A549 (cell line): ENCODE measurements around the gene RLN2. TPM values are rescaled to one million over a fixed set of nuclear protein-coding genes. Genes with fewer than 3 reads are reported as not detected.

Experiments used
- ATAC-seq, 2 experiments: fragments of 200-7000 bp in 1 of 2; fragments of >200 bp in 1 of 2; cut with Nextera tagmentation in 1 of 2; cut with Tn5 transposase in 1 of 2; 3 replicates each; pipeline versions ENCODE4 v1.8.0 to v1.9.1; 2018 to 2020; ENCODE audit warnings: mild to moderate bottlenecking in 1 of 2, moderate library complexity in 1 of 2
- CTCF ChIA-PET: fragments of 300-600 bp; sonication (Branson Sonifier 250); formaldehyde crosslinking; extraction: SDS; loops from one replicate; lab custom pipeline; 2021; ENCODE audit warnings: antibody characterized with exemption, inconsistent platforms; lab: Yijun Ruan, JAX
- POLR2A ChIA-PET: fragments of 350-600 bp; formaldehyde crosslinking; extraction: SDS; loops from one replicate; lab custom pipeline; 2021; ENCODE audit warnings: antibody characterized with exemption, inconsistent platforms; lab: Yijun Ruan, JAX
- DNase-seq, 2 experiments: peaks; one replicate each; pipeline versions ENCODE4 v3.0.0 to v3.0.0-alpha.2; 2011 to 2016; ENCODE audit warnings: low read depth in 1 of 2, low spot score in 1 of 2
- FAIRE-seq: peaks from 2 replicates; lab custom pipeline; 2011; peaks lifted over from hg19 to GRCh38; lab: Jason Lieb, UNC
- H3K27ac ChIP-seq, 2 experiments: fragments of >200 bp; sonication (Bioruptor Twin); formaldehyde crosslinking; 3 replicates each; pipeline ENCODE4 v1.5.1; 2016 to 2017
- H3K4me1 ChIP-seq: fragments of >200 bp; sonication (Bioruptor Twin); formaldehyde crosslinking; 3 replicates; pipeline ENCODE4 v1.6.1; 2016
- H3K4me2 ChIP-seq: fragments of >200 bp; sonication (Bioruptor Twin); formaldehyde crosslinking; 3 replicates; pipeline ENCODE4 v1.6.1; 2016
- H3K4me3 ChIP-seq: fragments of >200 bp; sonication (Bioruptor Twin); formaldehyde crosslinking; 3 replicates; pipeline ENCODE4 v1.5.1; 2016
- H3K9me3 ChIP-seq: fragments of >200 bp; sonication (Bioruptor Twin); formaldehyde crosslinking; 3 replicates; pipeline ENCODE4 v1.6.1; 2016
- BHLHE40 ChIP-seq: IDR thresholded peaks from 2 replicates; pipeline ENCODE4 v1.6.1; 2012; ENCODE audit warnings: low read depth, low read length, inconsistent platforms
- CBX8 ChIP-seq: fragments of 200-600 bp; sonication (generic); IDR thresholded peaks from 2 replicates; pipeline ENCODE4 v1.6.1; 2016
- EHF ChIP-seq: fragments of 250-450 bp; sonication (Bioruptor Pico); IDR thresholded peaks from 2 replicates; pipeline ENCODE4 v1.5.0; 2020; ENCODE audit warnings: mild to moderate bottlenecking
- EHMT2 ChIP-seq: fragments of 200-600 bp; sonication (generic); IDR thresholded peaks from 2 replicates; pipeline ENCODE4 v1.6.1; 2016; ENCODE audit warnings: antibody characterized with exemption, low read depth, mild to moderate bottlenecking, moderate library complexity
- ESRRA ChIP-seq: fragments of 150-350 bp; IDR thresholded peaks from 2 replicates; pipeline ENCODE4 v1.6.1; 2014; ENCODE audit warnings: mild to moderate bottlenecking, low read length, borderline replicate concordance
- FOSB ChIP-seq: fragments of 250-450 bp; sonication (Bioruptor Pico); IDR thresholded peaks from 2 replicates; pipeline ENCODE4 v1.5.0; 2020; ENCODE audit warnings: mild to moderate bottlenecking, moderate library complexity
- GATA3 ChIP-seq: IDR thresholded peaks from 2 replicates; pipeline ENCODE4 v1.6.1; 2012; ENCODE audit warnings: borderline replicate concordance
- HOXB13 ChIP-seq: fragments of 250-450 bp; sonication (Bioruptor Pico); IDR thresholded peaks from 2 replicates; pipeline ENCODE4 v1.5.0; 2020; ENCODE audit warnings: low read depth, mild to moderate bottlenecking, moderate library complexity
- KDM5A ChIP-seq: fragments of 200-600 bp; sonication (generic); IDR thresholded peaks from 2 replicates; pipeline ENCODE4 v1.6.1; 2016; ENCODE audit warnings: antibody characterized with exemption, mild to moderate bottlenecking
- MAFK ChIP-seq: fragments of 450-650 bp; IDR thresholded peaks from 2 replicates; pipeline ENCODE4 v1.6.1; 2014; ENCODE audit not compliant: partially characterized antibody
- POLR2A ChIP-seq: IDR thresholded peaks from 2 replicates; pipeline ENCODE4 v1.6.1; 2012; ENCODE audit warnings: mild to moderate bottlenecking, low read length
- RARB ChIP-seq: fragments of 250-450 bp; sonication (Bioruptor Pico); IDR thresholded peaks from 2 replicates; pipeline ENCODE4 v1.8.0; 2021; ENCODE audit warnings: mild to moderate bottlenecking, moderate library complexity
- SREBF2 ChIP-seq: fragments of 450-650 bp; IDR thresholded peaks from 2 replicates; pipeline ENCODE4 v1.6.1; 2014; ENCODE audit warnings: mild to moderate bottlenecking, moderate library complexity
- TFCP2L1 ChIP-seq: fragments of 250-450 bp; sonication (Bioruptor Pico); IDR thresholded peaks from 2 replicates; pipeline ENCODE4 v1.5.0; 2021; ENCODE audit warnings: mild to moderate bottlenecking
- ZC3H11A ChIP-seq: fragments of 450-650 bp; IDR thresholded peaks from 2 replicates; pipeline ENCODE4 v1.6.1; 2014; ENCODE audit warnings: antibody characterized with exemption, mild to moderate bottlenecking
- ZFP36 ChIP-seq: fragments of 450-650 bp; IDR thresholded peaks from 2 replicates; pipeline ENCODE4 v1.6.1; 2014; ENCODE audit warnings: borderline replicate concordance; ENCODE audit not compliant: partially characterized antibody
- WGBS: methylation state at CpG from one replicate; pipeline ENCODE4 v1.1.6; 2017; ENCODE audit errors: missing lambda C conversion rate; 5-methylcytosine and 5-hydroxymethylcytosine counted together
- polyA plus RNA-seq, 4 experiments: library from polyadenylated mRNA; depleted of rRNA in 3 of 4; stranded (reverse); fragments of >200 nt; fragmentation: RNase III in 1 of 4; extraction: RNeasy Plus Mini Kit Qiagen cat#74134 plus additional on column Dnase treatment in 1 of 4; gene quantifications; 2 replicates in 3 of 4; 3 replicates in 1 of 4; pipeline ENCODE4 v1.2.3, GENCODE V29; 2011 to 2017
- TF ChIP-seq, protein P1 (sequence below): fragments of 450-650 bp; IDR thresholded peaks from 2 replicates; pipeline ENCODE4 v1.6.1; 2014; ENCODE audit warnings: antibody characterized with exemption
- TF ChIP-seq, protein P2 (sequence below): fragments of >200 bp; sonication (Bioruptor Twin); formaldehyde crosslinking; IDR thresholded peaks from 3 replicates; pipeline ENCODE4 v1.6.1; 2016
- TF ChIP-seq, protein P3 (sequence below): fragments of 150-350 bp; IDR thresholded peaks from 2 replicates; pipeline ENCODE4 v1.6.1; 2014; ENCODE audit warnings: low read depth, mild to moderate bottlenecking, low read length
- TF ChIP-seq, protein P4 (sequence below): fragments of >200 bp; sonication (Bioruptor Twin); formaldehyde crosslinking; IDR thresholded peaks from 3 replicates; pipeline ENCODE4 v1.5.1; 2016
- TF ChIP-seq, protein P5 (sequence below): fragments of 250-450 bp; sonication (Bioruptor Pico); IDR thresholded peaks from 2 replicates; pipeline ENCODE4 v1.5.0; 2021; ENCODE audit warnings: mild to moderate bottlenecking, moderate library complexity, borderline replicate concordance
- TF ChIP-seq, protein P6 (sequence below): IDR thresholded peaks from 2 replicates; pipeline ENCODE4 v1.6.1; 2012
- TF ChIP-seq, protein P7 (sequence below): IDR thresholded peaks from 2 replicates; pipeline ENCODE4 v1.6.1; 2012
- TF ChIP-seq, protein P8 (sequence below): fragments of 200-600 bp; sonication (generic); IDR thresholded peaks from 2 replicates; pipeline ENCODE4 v1.6.1; 2016; ENCODE audit warnings: antibody characterized with exemption, mild to moderate bottlenecking, moderate library complexity

The RLN2 gene
- polyA plus RNA-seq, 2 of the 4 experiments (the other 2 are of a cell fraction): 0.34 to 1.5 TPM

DNA sequence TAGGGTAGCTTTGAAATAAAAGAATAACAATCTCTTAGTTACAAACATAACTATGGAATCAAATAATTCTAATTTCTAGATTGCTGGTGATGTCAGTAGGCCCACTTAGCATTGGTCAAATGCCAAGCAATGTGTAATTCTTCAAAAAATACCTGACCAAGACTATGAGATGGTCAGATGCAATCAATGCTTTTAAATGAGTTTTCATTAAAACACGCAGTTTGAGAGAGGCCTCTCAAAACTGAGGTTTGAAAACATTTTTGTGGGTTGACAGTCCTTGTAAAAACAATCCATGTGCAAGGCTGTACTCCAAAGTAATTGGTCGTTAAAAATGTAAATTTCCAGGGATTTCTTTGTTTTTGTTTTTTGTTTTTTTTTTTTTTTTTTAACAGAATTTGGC, 1.2 kb upstream of the RLN2 start:
- H3K4me1 ChIP-seq: no peaks in the 10 kb centered on the region
- ATAC-seq: no peak
- no peak for DNase-seq
- TF ChIP-seq HOXB13 (CRISPR knock-in tag) (no peak), KDM5A (no peak), ESRRA (no peak), TFCP2L1 (CRISPR knock-in tag) (no peak), POLR2A (no peak), RARB (CRISPR knock-in tag) (no peak), ZC3H11A (no peak), ZFP36 (no peak), BHLHE40 (no peak), CBX8 (no peak)
- TF ChIP-seq, protein P1, sequence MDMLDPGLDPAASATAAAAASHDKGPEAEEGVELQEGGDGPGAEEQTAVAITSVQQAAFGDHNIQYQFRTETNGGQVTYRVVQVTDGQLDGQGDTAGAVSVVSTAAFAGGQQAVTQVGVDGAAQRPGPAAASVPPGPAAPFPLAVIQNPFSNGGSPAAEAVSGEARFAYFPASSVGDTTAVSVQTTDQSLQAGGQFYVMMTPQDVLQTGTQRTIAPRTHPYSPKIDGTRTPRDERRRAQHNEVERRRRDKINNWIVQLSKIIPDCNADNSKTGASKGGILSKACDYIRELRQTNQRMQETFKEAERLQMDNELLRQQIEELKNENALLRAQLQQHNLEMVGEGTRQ: no peak
- TF ChIP-seq, protein P2, sequence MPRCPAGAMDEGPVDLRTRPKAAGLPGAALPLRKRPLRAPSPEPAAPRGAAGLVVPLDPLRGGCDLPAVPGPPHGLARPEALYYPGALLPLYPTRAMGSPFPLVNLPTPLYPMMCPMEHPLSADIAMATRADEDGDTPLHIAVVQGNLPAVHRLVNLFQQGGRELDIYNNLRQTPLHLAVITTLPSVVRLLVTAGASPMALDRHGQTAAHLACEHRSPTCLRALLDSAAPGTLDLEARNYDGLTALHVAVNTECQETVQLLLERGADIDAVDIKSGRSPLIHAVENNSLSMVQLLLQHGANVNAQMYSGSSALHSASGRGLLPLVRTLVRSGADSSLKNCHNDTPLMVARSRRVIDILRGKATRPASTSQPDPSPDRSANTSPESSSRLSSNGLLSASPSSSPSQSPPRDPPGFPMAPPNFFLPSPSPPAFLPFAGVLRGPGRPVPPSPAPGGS: no peak
- TF ChIP-seq, protein P3, sequence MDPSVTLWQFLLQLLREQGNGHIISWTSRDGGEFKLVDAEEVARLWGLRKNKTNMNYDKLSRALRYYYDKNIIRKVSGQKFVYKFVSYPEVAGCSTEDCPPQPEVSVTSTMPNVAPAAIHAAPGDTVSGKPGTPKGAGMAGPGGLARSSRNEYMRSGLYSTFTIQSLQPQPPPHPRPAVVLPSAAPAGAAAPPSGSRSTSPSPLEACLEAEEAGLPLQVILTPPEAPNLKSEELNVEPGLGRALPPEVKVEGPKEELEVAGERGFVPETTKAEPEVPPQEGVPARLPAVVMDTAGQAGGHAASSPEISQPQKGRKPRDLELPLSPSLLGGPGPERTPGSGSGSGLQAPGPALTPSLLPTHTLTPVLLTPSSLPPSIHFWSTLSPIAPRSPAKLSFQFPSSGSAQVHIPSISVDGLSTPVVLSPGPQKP: no peak
- TF ChIP-seq, protein P4, sequence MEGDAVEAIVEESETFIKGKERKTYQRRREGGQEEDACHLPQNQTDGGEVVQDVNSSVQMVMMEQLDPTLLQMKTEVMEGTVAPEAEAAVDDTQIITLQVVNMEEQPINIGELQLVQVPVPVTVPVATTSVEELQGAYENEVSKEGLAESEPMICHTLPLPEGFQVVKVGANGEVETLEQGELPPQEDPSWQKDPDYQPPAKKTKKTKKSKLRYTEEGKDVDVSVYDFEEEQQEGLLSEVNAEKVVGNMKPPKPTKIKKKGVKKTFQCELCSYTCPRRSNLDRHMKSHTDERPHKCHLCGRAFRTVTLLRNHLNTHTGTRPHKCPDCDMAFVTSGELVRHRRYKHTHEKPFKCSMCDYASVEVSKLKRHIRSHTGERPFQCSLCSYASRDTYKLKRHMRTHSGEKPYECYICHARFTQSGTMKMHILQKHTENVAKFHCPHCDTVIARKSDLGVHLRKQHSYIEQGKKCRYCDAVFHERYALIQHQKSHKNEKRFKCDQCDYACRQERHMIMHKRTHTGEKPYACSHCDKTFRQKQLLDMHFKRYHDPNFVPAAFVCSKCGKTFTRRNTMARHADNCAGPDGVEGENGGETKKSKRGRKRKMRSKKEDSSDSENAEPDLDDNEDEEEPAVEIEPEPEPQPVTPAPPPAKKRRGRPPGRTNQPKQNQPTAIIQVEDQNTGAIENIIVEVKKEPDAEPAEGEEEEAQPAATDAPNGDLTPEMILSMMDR: no peak
- TF ChIP-seq, protein P5, sequence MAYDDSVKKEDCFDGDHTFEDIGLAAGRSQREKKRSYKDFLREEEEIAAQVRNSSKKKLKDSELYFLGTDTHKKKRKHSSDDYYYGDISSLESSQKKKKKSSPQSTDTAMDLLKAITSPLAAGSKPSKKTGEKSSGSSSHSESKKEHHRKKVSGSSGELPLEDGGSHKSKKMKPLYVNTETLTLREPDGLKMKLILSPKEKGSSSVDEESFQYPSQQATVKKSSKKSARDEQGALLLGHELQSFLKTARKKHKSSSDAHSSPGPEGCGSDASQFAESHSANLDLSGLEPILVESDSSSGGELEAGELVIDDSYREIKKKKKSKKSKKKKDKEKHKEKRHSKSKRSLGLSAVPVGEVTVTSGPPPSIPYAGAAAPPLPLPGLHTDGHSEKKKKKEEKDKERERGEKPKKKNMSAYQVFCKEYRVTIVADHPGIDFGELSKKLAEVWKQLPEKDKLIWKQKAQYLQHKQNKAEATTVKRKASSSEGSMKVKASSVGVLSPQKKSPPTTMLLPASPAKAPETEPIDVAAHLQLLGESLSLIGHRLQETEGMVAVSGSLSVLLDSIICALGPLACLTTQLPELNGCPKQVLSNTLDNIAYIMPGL: no peak
- H3K27ac ChIP-seq: no peak overlapping the region
- no peak for FAIRE-seq
- no peak overlapping the region for H3K4me2 ChIP-seq
- no peaks in the 10 kb centered on the region for H3K9me3 ChIP-seq
- H3K4me3 ChIP-seq: no peak overlapping the region
- WGBS: 40% methylated on average over 2 of the region's 2 CpGs
- POLR2A ChIA-PET: no interaction called here
- CTCF ChIA-PET: no interaction called here

DNA sequence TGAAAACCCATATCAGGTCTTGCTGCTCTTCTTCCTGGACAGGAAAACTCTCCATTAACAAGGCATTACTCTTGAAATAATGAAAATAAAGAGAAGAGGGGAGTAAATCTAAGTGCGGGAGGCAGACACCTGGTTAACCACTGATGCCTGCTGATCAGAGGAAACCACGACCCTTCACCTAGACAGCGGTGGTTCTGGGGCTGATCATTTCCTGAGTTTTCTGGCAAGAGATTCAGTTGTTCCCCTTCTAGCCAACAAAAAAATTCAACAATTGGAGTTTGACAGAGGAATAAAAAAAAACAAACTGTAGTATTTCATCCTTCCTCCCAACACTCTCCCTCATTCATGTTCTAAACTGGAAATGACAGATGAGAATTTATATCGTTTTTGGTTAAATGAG, 3.0 kb downstream of the RLN2 start:
- Histone ChIP-seq H3K4me2 (no peak overlapping the region), H3K9me3 (no peaks in the 10 kb centered on the region; the same call in 2 of the 3 replicates), H3K27ac (no peak overlapping the region), H3K4me1 (no peaks in the 10 kb centered on the region), H3K4me3 (no peak overlapping the region)
- TF ChIP-seq CBX8 (no peak), EHF (CRISPR knock-in tag) (no peak), MAFK (no peak), ZC3H11A (no peak), POLR2A (no peak), RARB (CRISPR knock-in tag) (no peak), EHMT2 (no peak), GATA3 (no peak), FOSB (CRISPR knock-in tag) (no peak), SREBF2 (no peak), ZFP36 (no peak)
- TF ChIP-seq, protein P6, sequence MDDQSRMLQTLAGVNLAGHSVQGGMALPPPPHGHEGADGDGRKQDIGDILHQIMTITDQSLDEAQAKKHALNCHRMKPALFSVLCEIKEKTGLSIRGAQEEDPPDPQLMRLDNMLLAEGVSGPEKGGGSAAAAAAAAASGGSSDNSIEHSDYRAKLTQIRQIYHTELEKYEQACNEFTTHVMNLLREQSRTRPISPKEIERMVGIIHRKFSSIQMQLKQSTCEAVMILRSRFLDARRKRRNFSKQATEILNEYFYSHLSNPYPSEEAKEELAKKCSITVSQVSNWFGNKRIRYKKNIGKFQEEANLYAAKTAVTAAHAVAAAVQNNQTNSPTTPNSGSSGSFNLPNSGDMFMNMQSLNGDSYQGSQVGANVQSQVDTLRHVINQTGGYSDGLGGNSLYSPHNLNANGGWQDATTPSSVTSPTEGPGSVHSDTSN: no peak
- TF ChIP-seq, protein P5: no peak
- TF ChIP-seq, protein P7, sequence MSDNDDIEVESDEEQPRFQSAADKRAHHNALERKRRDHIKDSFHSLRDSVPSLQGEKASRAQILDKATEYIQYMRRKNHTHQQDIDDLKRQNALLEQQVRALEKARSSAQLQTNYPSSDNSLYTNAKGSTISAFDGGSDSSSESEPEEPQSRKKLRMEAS: no peak
- TF ChIP-seq, protein P8, sequence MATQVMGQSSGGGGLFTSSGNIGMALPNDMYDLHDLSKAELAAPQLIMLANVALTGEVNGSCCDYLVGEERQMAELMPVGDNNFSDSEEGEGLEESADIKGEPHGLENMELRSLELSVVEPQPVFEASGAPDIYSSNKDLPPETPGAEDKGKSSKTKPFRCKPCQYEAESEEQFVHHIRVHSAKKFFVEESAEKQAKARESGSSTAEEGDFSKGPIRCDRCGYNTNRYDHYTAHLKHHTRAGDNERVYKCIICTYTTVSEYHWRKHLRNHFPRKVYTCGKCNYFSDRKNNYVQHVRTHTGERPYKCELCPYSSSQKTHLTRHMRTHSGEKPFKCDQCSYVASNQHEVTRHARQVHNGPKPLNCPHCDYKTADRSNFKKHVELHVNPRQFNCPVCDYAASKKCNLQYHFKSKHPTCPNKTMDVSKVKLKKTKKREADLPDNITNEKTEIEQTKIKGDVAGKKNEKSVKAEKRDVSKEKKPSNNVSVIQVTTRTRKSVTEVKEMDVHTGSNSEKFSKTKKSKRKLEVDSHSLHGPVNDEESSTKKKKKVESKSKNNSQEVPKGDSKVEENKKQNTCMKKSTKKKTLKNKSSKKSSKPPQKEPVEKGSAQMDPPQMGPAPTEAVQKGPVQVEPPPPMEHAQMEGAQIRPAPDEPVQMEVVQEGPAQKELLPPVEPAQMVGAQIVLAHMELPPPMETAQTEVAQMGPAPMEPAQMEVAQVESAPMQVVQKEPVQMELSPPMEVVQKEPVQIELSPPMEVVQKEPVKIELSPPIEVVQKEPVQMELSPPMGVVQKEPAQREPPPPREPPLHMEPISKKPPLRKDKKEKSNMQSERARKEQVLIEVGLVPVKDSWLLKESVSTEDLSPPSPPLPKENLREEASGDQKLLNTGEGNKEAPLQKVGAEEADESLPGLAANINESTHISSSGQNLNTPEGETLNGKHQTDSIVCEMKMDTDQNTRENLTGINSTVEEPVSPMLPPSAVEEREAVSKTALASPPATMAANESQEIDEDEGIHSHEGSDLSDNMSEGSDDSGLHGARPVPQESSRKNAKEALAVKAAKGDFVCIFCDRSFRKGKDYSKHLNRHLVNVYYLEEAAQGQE: no peak
- no peak for FAIRE-seq
- DNase-seq: no peak
- ChIA-PET CTCF (interaction anchor here (0.6 kb wide), 1 partner anchor 710 kb away, joined by 3 read pairs; no protein-coding TSS in a partner anchor), POLR2A (no interaction called here)
- 76% methylated on average over 4 of the region's 4 CpGs for WGBS
- no peak for ATAC-seq
